Thymus (tissue), 11 donors: ENCODE results near the gene TMEM245. TPM values are rescaled to one million over a fixed set of nuclear protein-coding genes. Genes with fewer than 3 reads are reported as not detected.
"Not testable (repeated sequence)": the region's sequence is repeated elsewhere in the genome, so short reads cannot be mapped to it uniquely, and the experiment has no call there.

ENCODE experiments used
- DNase-seq, 9 donors: peaks; one replicate each; pipeline ENCODE4 v3.0.0-alpha.2; 2013; ENCODE audit warnings: low spot score in 9 of 9, low read depth in 6 of 9, missing footprints in 1 of 9
- H3K27ac ChIP-seq, 2 donors: one replicate each; pipeline ENCODE4 v1.5.1; 2013; ENCODE audit warnings: control low read depth in 1 of 2, low read depth in 1 of 2, low read length in 1 of 2, mild to moderate bottlenecking in 1 of 2, moderate library complexity in 1 of 2
- H3K27me3 ChIP-seq, 2 donors: one replicate each; pipeline ENCODE4 v1.5.1; 2013; ENCODE audit warnings: low read length in 1 of 2; ENCODE audit not compliant: control insufficient read depth in 2 of 2, insufficient read depth in 1 of 2
- H3K36me3 ChIP-seq, 2 donors: one replicate each; pipeline ENCODE4 v1.5.1; 2013; ENCODE audit warnings: low read length in 1 of 2, mild to moderate bottlenecking in 1 of 2, moderate library complexity in 1 of 2; ENCODE audit not compliant: control insufficient read depth in 2 of 2, insufficient read depth in 2 of 2
- H3K4me1 ChIP-seq, 2 donors: one replicate each; pipeline ENCODE4 v1.5.1; 2013; ENCODE audit warnings: low read length in 2 of 2; ENCODE audit not compliant: control insufficient read depth in 2 of 2, insufficient read depth in 2 of 2
- H3K4me3 ChIP-seq, 2 donors: one replicate each; pipeline ENCODE4 v1.5.1; 2013; ENCODE audit warnings: low read length in 2 of 2, control low read depth in 1 of 2, mild to moderate bottlenecking in 1 of 2
- H3K9me3 ChIP-seq, 2 donors: one replicate each; pipeline ENCODE4 v1.5.1; 2013; ENCODE audit warnings: low read length in 1 of 2, mild to moderate bottlenecking in 1 of 2; ENCODE audit not compliant: control insufficient read depth in 2 of 2, insufficient read depth in 1 of 2
- WGBS: extraction: QIAGEN DNeasy Blood & Tissue Kit; methylation state at CpG from one replicate; pipeline ENCODE4 v1.1.7; 2013; 5-methylcytosine and 5-hydroxymethylcytosine counted together
- polyA plus RNA-seq: library from polyadenylated mRNA; stranded (reverse); fragments of 200-250 nt; gene quantifications from one replicate; pipeline ENCODE4 v1.2.3, GENCODE V29; 2013
- total RNA-seq: library from RNA; stranded (reverse); fragments of 120-200 nt; gene quantifications from one replicate; pipeline ENCODE4 v1.2.4, GENCODE V29; 2013
- donor health status: healthy.

Gene TMEM245
- total and polyA plus RNA-seq, 2 donors, result 9.3 to 21.1 TPM

- not testable (repeated sequence) for H3K9me3 ChIP-seq, H3K4me1 ChIP-seq, H3K27ac ChIP-seq, H3K4me3 ChIP-seq, DNase-seq, H3K36me3 ChIP-seq, H3K27me3 ChIP-seq
- WGBS, result 98% methylated on average over 2 of the region's 2 CpGs
Observed at GRCh38 chr9:108971392-108971791, 148.4 kb downstream of the TMEM245 start.

GRCh38 chr9:108967916-108968315 is 151.8 kb downstream of the TMEM245 start:
- Histone ChIP-seq H3K27me3 (no peaks in the 10 kb centered on the region), H3K4me3 (no peak overlapping the region), H3K9me3 (no peaks in the 10 kb centered on the region), H3K4me1 (no peaks in the 10 kb centered on the region), H3K27ac (no peak overlapping the region), H3K36me3 (no peaks in the 10 kb centered on the region)
- DNase-seq, result no peak

Other genes starting within 250 kb of the TMEM245 start
- 23.4 TPM for gene ELP1, start 185.8 kb downstream of the TMEM245 start, total RNA-seq
- gene ELP1, start 185.8 kb downstream of the TMEM245 start, polyA plus RNA-seq, result 25.1 TPM
- gene ABITRAM, start 185.5 kb downstream of the TMEM245 start, total RNA-seq, result 8.2 TPM
- 20.7 TPM for gene ABITRAM, start 185.5 kb downstream of the TMEM245 start, polyA plus RNA-seq
- gene CTNNAL1, start 106.4 kb downstream of the TMEM245 start, total RNA-seq, result 32.2 TPM
- gene CTNNAL1, start 106.4 kb downstream of the TMEM245 start, polyA plus RNA-seq, result 26.1 TPM
- 0.09 TPM for gene FRRS1L, start 47.3 kb upstream of the TMEM245 start, total RNA-seq
- 0.07 TPM for gene FRRS1L, start 47.3 kb upstream of the TMEM245 start, polyA plus RNA-seq
- gene EPB41L4B, start 201.1 kb upstream of the TMEM245 start, total RNA-seq, result 0.71 TPM
- gene EPB41L4B, start 201.1 kb upstream of the TMEM245 start, polyA plus RNA-seq, result 4.2 TPM